CD4-positive, alpha-beta T cell treated with Interleukin-10 for 1 hour (primary cell): ENCODE results near the gene IPO13.

Experiments used
- DNase-seq: peaks from one replicate; pipeline ENCODE4 v3.0.0-alpha.2; 2020

Gene IPO13

GRCh38 chr1:43930949-43931275 is 15.8 kb upstream of the IPO13 start:
- no peak for DNase-seq

- DNase-seq: no peak
These were observed 14.8 kb upstream of the IPO13 start for GRCh38 chr1:43931711-43932660.

GRCh38 chr1:43932786-43933385 is 13.9 kb upstream of the IPO13 start:
- no peak for DNase-seq

- no peak for DNase-seq
These were observed 13.2 kb upstream of the IPO13 start, which contains the start of gene ARTN for GRCh38 chr1:43933386-43934100. TSS of gene ARTN (plus strand) at chr1:43933801. CDS start at chr1:43935657, 1,856 bp downstream.

- peak; percentile 52 for DNase-seq
These were observed 12.4 kb upstream of the IPO13 start for GRCh38 chr1:43934101-43934985.

- DNase-seq: no peak
These were observed 11.8 kb upstream of the IPO13 start for GRCh38 chr1:43934986-43935324.

- no peak for DNase-seq
These were observed 10.9 kb upstream of the IPO13 start for GRCh38 chr1:43935711-43936427.

GRCh38 chr1:43936431-43937151 is 10.2 kb upstream of the IPO13 start:
- no peak for DNase-seq

GRCh38 chr1:43937179-43937865 is 9.4 kb upstream of the IPO13 start:
- no peak for DNase-seq

GRCh38 chr1:43938383-43938782 is 8.4 kb upstream of the IPO13 start:
- DNase-seq: no peak

- DNase-seq: no peak
These were observed 7.7 kb upstream of the IPO13 start for GRCh38 chr1:43938892-43939587.

- no peak for DNase-seq
These were observed 4.3 kb upstream of the IPO13 start for GRCh38 chr1:43942411-43942810.

- DNase-seq: no peak
These were observed 1.9 kb upstream of the IPO13 start for GRCh38 chr1:43944860-43945259.

- DNase-seq: no peak
These were observed 995 bp upstream of the IPO13 start for GRCh38 chr1:43945674-43946235.

- no peak for DNase-seq
These were observed 517 bp downstream of the IPO13 start for GRCh38 chr1:43947061-43947873.

- no peak for DNase-seq
These were observed 1.2 kb downstream of the IPO13 start for GRCh38 chr1:43947874-43948437.

GRCh38 chr1:43949678-43950077 is 2.9 kb downstream of the IPO13 start:
- DNase-seq: no peak
